ENCODE measurements around the gene DSG2. TPM values are rescaled to one million over a fixed set of nuclear protein-coding genes. Genes with fewer than 3 reads are reported as not detected.
A peak's percentile ranks its signal among the peaks of the same experiment; 100 is the strongest.

Gene DSG2
- total RNA-seq, 1 experiment from 2014 or later, result 123 TPM

- ChIA-PET RAD21 (ENCODE audit: low non-redundant PET in 1 of 2, low total read pairs in 2 of 2, uncharacterized antibody in 2 of 2, unreplicated experiment in 2 of 2) (no interaction called here), CTCF (no interaction called here), POLR2A (interaction anchor here (0.7 kb wide), 1 partner anchor 308 kb away, joined by 4 read pairs; no protein-coding TSS in a partner anchor)
- H3K79me2 ChIP-seq (ENCODE audit: insufficient read depth, low read length), result no peaks in the 10 kb centered on the region
- no peak overlapping the region for H3K4me3 ChIP-seq (replicated peaks in 1 of 2; ENCODE audit: low read depth in 1 of 2, low read length in 2 of 2)
- no peaks in the 10 kb centered on the region for H3K9me3 ChIP-seq (ENCODE audit: control insufficient read depth in 1 of 2, insufficient read depth in 1 of 2, low read depth in 1 of 2, low read length in 2 of 2)
- DNase-seq (ENCODE audit: low read depth, low spot score), result no peak
- ATAC-seq, result no peak
- no peaks in the 10 kb centered on the region for H3K27me3 ChIP-seq (ENCODE audit: insufficient read depth, low read length)
- H3K4me1 ChIP-seq (ENCODE audit: control insufficient read depth in 1 of 2, insufficient read depth in 2 of 2, low read length in 2 of 2), result peaks cover 6 to 24% of the 10 kb centered on the region in 2 experiments
- H3K36me3 ChIP-seq (ENCODE audit: control insufficient read depth in 1 of 2, insufficient read depth in 2 of 2, low read length in 2 of 2), result no peaks in the 10 kb centered on the region
- no peaks in the 10 kb centered on the region for H4K20me1 ChIP-seq (ENCODE audit: insufficient read depth)
- TF ChIP-seq ATF3 (IDR thresholded peaks at IDR 0.05), result no peak
- TF ChIP-seq POLR2AphosphoS5 (IDR thresholded peaks at IDR 0.05; ENCODE audit: low read depth, low read length), result no peak
- TF ChIP-seq, protein P1, sequence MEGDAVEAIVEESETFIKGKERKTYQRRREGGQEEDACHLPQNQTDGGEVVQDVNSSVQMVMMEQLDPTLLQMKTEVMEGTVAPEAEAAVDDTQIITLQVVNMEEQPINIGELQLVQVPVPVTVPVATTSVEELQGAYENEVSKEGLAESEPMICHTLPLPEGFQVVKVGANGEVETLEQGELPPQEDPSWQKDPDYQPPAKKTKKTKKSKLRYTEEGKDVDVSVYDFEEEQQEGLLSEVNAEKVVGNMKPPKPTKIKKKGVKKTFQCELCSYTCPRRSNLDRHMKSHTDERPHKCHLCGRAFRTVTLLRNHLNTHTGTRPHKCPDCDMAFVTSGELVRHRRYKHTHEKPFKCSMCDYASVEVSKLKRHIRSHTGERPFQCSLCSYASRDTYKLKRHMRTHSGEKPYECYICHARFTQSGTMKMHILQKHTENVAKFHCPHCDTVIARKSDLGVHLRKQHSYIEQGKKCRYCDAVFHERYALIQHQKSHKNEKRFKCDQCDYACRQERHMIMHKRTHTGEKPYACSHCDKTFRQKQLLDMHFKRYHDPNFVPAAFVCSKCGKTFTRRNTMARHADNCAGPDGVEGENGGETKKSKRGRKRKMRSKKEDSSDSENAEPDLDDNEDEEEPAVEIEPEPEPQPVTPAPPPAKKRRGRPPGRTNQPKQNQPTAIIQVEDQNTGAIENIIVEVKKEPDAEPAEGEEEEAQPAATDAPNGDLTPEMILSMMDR (IDR thresholded peaks at IDR 0.05 in 2 of 3, conservative IDR thresholded peaks at IDR 0.05 in 1 of 3; ENCODE audit: borderline replicate concordance in 1 of 3, insufficient read depth in 1 of 3, low read depth in 2 of 3, low read length in 2 of 3), result no peak
- TF ChIP-seq ZBTB33 (IDR thresholded peaks at IDR 0.05; ENCODE audit: extremely low read depth, insufficient replicate concordance, low read length), result no peak
- TF ChIP-seq ELF1 (IDR thresholded peaks at IDR 0.05; ENCODE audit: borderline replicate concordance, low read depth), result no peak
- no peak for TF ChIP-seq SP1 (IDR thresholded peaks at IDR 0.05; ENCODE audit: low read depth)
- no peaks in the 10 kb centered on the region for H3K9me2 ChIP-seq (ENCODE audit: insufficient read depth)
- H3K9ac ChIP-seq (ENCODE audit: low read length), result no peak overlapping the region
- intact Hi-C loops (cut with micrococcal nuclease), result no loop called here
- BruUV-seq (replicated peaks), result no TSS peak
- H2AFZ ChIP-seq (ENCODE audit: low read depth, low read length, poor library complexity, severe bottlenecking), result peak overlapping the region; percentile 11
- H3K4me2 ChIP-seq (ENCODE audit: low read length), result no peak overlapping the region
- no peak overlapping the region for H3K27ac ChIP-seq (ENCODE audit: low read depth, low read length)
Observed at GRCh38 chr18:31483396-31483795, 14.6 kb upstream of the DSG2 start.

All from HCT116 (cell line).